Left cardiac atrium (tissue), 4 donors: Measurements from ENCODE around the gene NTN3. TPM values are rescaled to one million over a fixed set of nuclear protein-coding genes. Genes with fewer than 3 reads are reported as not detected.
"Not testable (repeated sequence)": the region's sequence is repeated elsewhere in the genome, so short reads cannot be mapped to it uniquely, and the experiment has no call there.

Source experiments
- ATAC-seq, 2 donors: fragments of 200-7000 bp; cut with Tn5 transposase; one replicate each; pipeline ENCODE4 v1.9.1; 2020; ENCODE audit warnings: mild to moderate bottlenecking in 2 of 2, moderate library complexity in 2 of 2
- DNase-seq: peaks from one replicate; pipeline ENCODE4 v3.0.0-alpha.2; 2020
- intact Hi-C, 2 donors: fragments of 100-400 bp; cut with DNase I; formaldehyde crosslinking; loops; one replicate each; pipeline versions ENCODE4 v1.14.1 to v1.15.1; 2022 to 2023
- total RNA-seq, 2 donors: library from RNA; stranded (reverse); fragmentation: NEBNext Ultra II Directional; extraction: Animal tissue kit (Norgen Biotek cat#: 25700); gene quantifications; one replicate each; pipeline ENCODE4 v1.2.1, GENCODE V29; 2021
- donor health status: DM: no; HTN: yes; CAD: no.
- donor health status: DM: no; HTN: yes; CAD: no; lungs with severe emphysema.
- donor health status: DM: yes; HTN: yes; CAD: no.
- donor health status: Dilated cardiomyopathy.

Gene NTN3
- total RNA-seq, 2 donors from 2014 or later, result 0.39 to 0.65 TPM

- DNase-seq (peak; percentile 64), ATAC-seq (peak; percentile 64 to 66)
- intact Hi-C loops, result no loop called here
These were observed 3.1 kb downstream of the NTN3 start for GRCh38 chr16:2473999-2474876.

GRCh38 chr16:2474877-2475412 lies 3.8 kb downstream of the NTN3 start, which contains the start of gene TBC1D24:
TBC1D24 (plus strand) TSS chr16:2475127; CDS start chr16:2496149, 21,022 bp downstream.
- peak; percentile 90 to 92 for ATAC-seq
- intact Hi-C loops, result no loop called here
- DNase-seq, result peak; percentile 88

- DNase-seq (no peak), ATAC-seq (no peak)
- intact Hi-C loops, result no loop called here
These were observed 4.6 kb downstream of the NTN3 start for GRCh38 chr16:2475413-2476344.

GRCh38 chr16:2476345-2476720 lies 5.2 kb downstream of the NTN3 start:
- intact Hi-C loops, result no loop called here
- ATAC-seq, result no peak
- no peak for DNase-seq

- no peak for ATAC-seq
- intact Hi-C loops, result no loop called here
These were observed 5.6 kb downstream of the NTN3 start for GRCh38 chr16:2476741-2477140.

GRCh38 chr16:2477327-2477726 lies 6.2 kb downstream of the NTN3 start:
- DNase-seq (no peak), ATAC-seq (no peak)
- intact Hi-C loops, result no loop called here

More at GRCh38 chr16:2476741-2477140, 5.6 kb downstream of the NTN3 start:
- no peak for DNase-seq

GRCh38 chr16:2478279-2478678 lies 7.2 kb downstream of the NTN3 start:
- no peak for DNase-seq

GRCh38 chr16:2479996-2480395 lies 8.9 kb downstream of the NTN3 start:
- intact Hi-C loops, ATAC-seq: not testable (repeated sequence)

More at GRCh38 chr16:2478279-2478678, 7.2 kb downstream of the NTN3 start:
- ATAC-seq, result no peak
- intact Hi-C loops, result no loop called here

GRCh38 chr16:2480948-2481347 lies 9.9 kb downstream of the NTN3 start:
- DNase-seq (no peak), ATAC-seq (no peak)
- intact Hi-C loops, result no loop called here

More at GRCh38 chr16:2479996-2480395, 8.9 kb downstream of the NTN3 start:
- DNase-seq, result not testable (repeated sequence)

- no peak for DNase-seq
- intact Hi-C loops, result no loop called here
These were observed 10.6 kb downstream of the NTN3 start for GRCh38 chr16:2481676-2482075.

GRCh38 chr16:2482249-2482648 lies 11.2 kb downstream of the NTN3 start:
- intact Hi-C loops, result no loop called here
- no peak for ATAC-seq

More at GRCh38 chr16:2481676-2482075, 10.6 kb downstream of the NTN3 start:
- ATAC-seq, result no peak

GRCh38 chr16:2482708-2483534 lies 11.8 kb downstream of the NTN3 start:
- intact Hi-C loops, result no loop called here
- no peak for DNase-seq

More at GRCh38 chr16:2482249-2482648, 11.2 kb downstream of the NTN3 start:
- DNase-seq, result no peak

GRCh38 chr16:2483939-2484897 lies 13.1 kb downstream of the NTN3 start:
- DNase-seq, result no peak
- intact Hi-C loops, result no loop called here
- no peak for ATAC-seq

More at GRCh38 chr16:2482708-2483534, 11.8 kb downstream of the NTN3 start:
- peak; percentile 70 to 87 for ATAC-seq

- DNase-seq, result no peak
- no peak for ATAC-seq
- intact Hi-C loops, result no loop called here
These were observed 13.9 kb downstream of the NTN3 start for GRCh38 chr16:2484898-2485508.

GRCh38 chr16:2485811-2486507 lies 14.9 kb downstream of the NTN3 start:
- DNase-seq (no peak), ATAC-seq (no peak)
- intact Hi-C loops, result no loop called here
